HG03460 (cell line): ENCODE data around the gene ISCU.

Experiments used
- ATAC-seq: cut with Tn5 transposase; IDR thresholded peaks from one replicate; pipeline ENCODE4 v1.9.1; 2021; ENCODE audit not compliant: unreplicated experiment

ISCU gene

GRCh38 chr12:108562348-108563135 is at the start of gene ISCU:
TSS of gene ISCU (plus strand) at chr12:108562596. CDS start at chr12:108562623, 27 bp downstream.
- peak; percentile 43 for ATAC-seq

- ATAC-seq: peak; percentile 1
Measured at GRCh38 chr12:108514468-108514972, 47.9 kb upstream of the ISCU start.

DNA sequence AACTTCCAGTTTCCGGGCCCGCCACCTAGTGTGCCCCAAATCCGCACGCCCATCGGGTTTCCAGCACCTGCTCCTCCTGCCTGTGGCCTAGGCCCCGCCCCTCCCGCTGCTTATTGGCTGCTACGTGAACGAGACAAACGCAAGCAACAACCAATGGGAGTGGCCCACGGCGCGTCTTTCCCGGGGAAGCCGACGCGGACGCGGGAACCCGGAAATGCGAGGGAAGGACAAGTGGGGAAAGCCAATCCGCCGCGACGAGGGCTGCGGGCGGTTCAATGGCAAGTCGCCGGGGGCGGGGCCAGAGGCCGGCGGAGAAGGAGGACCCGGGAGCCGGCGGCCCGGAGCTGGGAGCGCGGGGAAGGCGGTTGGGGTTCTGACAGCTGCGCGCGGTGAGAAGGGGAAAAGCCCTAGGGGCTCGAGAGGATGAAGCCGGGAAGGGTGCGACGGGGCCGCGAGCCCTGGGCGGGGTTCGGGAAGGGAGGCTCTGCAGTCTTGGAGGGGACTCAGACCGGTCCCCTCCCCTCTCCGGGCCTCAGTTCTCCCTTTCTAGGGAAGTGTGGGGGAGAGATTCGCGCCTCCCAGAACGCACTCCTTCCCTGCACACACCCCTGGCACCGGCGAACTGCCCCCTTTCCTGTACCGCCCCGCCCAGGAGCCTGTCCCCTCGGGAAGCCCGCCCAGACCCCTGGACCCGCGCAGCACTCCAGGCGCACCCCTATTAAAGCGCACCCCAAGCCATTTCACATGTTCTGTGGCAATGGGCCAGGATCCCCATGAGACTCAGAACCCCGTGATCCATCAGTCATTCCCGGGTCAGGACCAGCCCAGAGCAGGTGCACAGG is 47.2 kb upstream of the ISCU start, which contains the start of gene FICD:
TSS of gene FICD (plus strand) at position 305 of the 842 bp plus-strand sequence. CDS start 1,696 bp downstream, outside the sequence.
- peak; percentile 81 for ATAC-seq

DNA sequence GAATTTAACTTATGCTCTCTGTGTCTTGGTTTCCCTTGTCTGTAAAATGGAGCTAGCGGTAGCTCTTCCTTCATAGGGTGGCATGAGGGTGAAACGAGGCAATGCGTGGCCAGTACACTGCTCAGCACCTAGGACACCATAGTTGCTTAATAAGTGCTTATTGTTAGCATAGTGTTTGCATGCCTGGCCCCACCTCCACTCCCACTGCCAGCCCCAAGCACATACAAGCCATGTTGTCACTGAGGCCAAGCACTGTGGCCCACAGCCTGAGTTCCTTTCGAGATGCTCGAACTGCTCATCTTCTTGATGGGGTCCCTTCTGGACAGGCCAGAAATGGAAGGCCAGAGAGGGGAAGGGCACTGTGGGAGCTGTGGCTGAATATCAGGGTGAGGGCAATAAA is 46.5 kb upstream of the ISCU start:
- ATAC-seq: no peak

DNA sequence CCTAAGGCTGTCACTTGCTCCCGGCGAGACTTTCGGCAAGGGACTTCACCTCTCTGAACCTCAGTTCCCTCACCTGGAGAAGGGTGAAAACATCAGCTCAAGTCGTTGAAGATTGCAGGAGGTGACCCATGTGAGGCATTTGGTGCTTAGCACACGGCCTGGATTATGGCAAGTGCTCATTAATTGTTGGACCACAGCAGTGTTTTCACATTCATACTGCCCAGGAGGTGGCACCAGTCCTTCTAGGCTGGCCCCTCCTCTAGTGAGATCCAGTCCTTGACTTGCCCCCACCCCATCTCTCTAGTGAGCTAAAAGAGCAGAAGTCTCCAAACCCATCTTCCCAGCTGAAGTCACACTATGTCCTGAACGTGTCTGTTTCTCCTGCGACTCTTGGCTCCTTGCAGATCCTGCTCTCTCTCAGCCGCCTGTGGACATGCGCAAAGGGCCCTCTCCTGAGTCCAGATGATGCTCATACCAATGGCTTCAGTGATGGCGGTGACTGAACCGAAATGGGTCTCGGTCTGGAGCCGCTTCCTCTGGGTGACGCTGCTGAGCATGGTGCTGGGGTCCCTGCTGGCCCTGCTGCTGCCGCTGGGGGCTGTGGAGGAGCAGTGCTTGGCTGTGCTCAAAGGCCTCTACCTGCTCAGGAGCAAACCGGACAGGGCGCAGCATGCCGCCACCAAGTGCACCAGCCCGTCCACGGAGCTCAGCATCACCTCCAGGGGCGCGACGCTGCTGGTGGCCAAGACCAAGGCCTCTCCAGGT is 45.7 kb upstream of the ISCU start:
- no peak for ATAC-seq

GRCh38 chr12:108517288-108518100 is 44.9 kb upstream of the ISCU start:
- no peak for ATAC-seq

- ATAC-seq: no peak
Measured at GRCh38 chr12:108518101-108518715, 44.2 kb upstream of the ISCU start.

GRCh38 chr12:108518716-108519496 is 43.5 kb upstream of the ISCU start:
- no peak for ATAC-seq

DNA sequence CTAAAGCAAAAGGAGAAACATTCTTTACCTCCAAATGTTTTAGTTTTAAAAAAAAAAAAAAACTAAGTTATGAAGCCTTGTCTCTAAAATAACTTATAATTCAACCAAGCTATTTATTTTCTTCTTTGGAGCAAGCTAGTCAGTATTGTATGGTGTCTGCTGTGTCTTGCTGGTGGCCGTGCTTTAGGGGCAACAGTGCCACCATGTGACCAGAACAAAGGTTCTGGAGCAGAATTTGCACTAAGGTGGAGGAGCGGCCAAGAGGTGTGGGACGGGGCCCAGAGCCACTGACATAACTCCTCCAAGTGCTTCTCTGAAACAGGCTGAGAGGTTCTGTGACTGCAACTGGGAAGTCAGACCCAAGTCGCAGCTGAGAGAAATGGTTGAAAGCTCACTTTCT is 42.8 kb upstream of the ISCU start:
- no peak for ATAC-seq

GRCh38 chr12:108523365-108523764 is 39.0 kb upstream of the ISCU start:
- ATAC-seq: no peak

GRCh38 chr12:108525681-108526080 is 36.7 kb upstream of the ISCU start:
- ATAC-seq: no peak

DNA sequence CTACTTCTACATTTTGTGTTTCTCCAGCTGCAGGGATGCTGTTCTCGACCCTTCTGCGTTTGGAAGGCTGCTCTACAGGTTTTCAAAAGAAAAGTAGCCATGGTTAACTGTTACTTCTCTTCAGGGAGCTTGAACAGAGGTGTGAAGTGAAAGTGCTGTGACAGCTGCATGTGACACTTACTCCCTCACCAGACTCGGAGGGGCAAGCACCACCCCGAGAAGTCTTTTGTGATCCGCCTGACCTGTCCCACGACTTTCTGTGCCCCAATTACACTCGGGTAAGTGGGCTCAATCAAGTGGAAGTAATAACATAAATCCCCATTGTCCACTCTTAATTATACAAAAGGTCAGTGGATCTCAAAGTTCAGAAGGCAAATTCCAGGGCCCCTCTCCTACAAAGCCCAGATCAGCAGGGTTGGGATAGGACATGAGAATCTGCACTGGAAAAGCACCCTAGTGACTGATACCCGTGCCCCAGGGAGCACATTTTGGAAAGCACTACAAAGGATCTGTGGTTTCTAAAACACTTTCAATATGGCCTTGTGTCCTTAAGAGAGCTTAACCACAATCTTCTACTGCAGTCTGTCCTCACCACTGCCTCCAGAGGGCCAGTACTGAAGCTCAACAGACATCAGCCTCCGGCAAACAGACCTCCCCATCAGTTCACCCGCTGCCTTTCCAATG is 35.8 kb upstream of the ISCU start:
- no peak for ATAC-seq

- ATAC-seq: no peak
Measured at GRCh38 chr12:108527166-108527496, 35.3 kb upstream of the ISCU start.

GRCh38 chr12:108530161-108530560 is 32.2 kb upstream of the ISCU start:
- no peak for ATAC-seq

GRCh38 chr12:108531929-108532848 is 30.2 kb upstream of the ISCU start:
- ATAC-seq: no peak

GRCh38 chr12:108538146-108538545 is 24.2 kb upstream of the ISCU start:
- no peak for ATAC-seq

- ATAC-seq: no peak
Measured at GRCh38 chr12:108538616-108539195, 23.7 kb upstream of the ISCU start.
